HL-60/S4 treated with retinoic acid at 250 ng/mL for 4 days and 3 days (cell line): ENCODE results near the gene NRM.

Source experiments
- in situ Hi-C: fragments of 300-500 bp; cut with MboI; formaldehyde crosslinking; loops from 2 replicates; pipeline ENCODE4 v1.7.0; 2022; ENCODE audit warnings: low sequenced_read_pairs

Gene NRM

DNA sequence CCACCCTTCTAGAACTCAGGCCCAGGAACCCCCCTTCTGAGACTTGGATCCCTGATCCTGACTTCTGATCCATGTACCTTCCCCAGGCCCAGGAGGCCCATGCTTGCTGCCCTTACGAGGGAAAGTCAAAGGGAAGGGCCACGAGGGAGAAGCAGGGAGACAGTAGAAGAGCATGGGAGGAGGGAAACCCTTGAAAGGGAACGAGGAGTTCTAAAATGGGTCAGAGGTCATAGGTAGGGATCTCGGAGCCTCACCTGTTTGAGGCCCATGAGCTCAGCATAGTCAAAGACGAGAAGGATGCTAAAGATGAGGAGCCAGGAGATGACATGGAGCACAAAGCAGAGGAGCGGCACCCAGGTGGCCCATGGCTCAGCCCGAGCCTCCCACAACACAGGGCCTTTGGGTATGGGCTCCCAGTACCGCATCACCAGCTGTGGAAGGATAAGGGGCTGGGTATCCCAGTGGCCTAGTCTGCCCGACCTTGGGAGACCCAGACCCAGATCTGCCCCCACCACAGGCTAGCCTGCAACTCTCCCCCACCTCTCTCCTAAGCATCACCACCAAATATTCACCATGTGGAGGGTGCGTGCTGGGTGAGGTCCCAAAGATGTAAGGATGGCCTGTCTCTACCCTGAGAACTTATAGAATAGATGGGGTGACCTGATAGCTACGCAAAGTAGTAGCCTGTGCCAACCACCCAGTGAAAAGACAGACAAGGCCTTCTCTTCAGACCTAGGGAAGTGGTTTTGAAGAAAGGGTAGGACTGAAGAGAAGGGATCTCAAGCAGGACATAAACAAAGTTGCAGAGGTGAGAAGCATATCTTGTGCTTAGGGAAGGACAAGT, 1.5 kb downstream of the NRM start:
- in situ Hi-C loops, result no loop called here

DNA sequence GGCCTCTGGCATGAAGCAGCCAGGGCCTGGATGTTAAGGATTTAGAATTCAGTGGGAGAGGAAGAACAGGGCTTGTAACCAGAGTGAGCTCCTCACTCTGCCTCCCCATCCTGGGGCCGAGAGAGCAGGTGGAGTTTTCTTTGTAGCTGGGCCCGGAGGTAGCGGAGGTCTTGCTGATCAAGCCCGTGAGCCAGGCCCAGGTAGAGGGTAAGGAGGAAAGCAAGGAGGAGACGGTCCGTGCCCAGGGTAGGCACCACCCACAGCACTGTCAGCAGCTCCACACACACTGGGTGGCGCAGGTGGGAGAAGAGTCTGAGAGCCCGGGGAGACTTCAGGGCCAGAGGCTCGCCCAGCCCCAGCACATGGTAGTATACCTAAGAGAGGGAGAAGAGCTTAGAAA, 2.2 kb downstream of the NRM start:
- in situ Hi-C loops, result no loop called here

DNA sequence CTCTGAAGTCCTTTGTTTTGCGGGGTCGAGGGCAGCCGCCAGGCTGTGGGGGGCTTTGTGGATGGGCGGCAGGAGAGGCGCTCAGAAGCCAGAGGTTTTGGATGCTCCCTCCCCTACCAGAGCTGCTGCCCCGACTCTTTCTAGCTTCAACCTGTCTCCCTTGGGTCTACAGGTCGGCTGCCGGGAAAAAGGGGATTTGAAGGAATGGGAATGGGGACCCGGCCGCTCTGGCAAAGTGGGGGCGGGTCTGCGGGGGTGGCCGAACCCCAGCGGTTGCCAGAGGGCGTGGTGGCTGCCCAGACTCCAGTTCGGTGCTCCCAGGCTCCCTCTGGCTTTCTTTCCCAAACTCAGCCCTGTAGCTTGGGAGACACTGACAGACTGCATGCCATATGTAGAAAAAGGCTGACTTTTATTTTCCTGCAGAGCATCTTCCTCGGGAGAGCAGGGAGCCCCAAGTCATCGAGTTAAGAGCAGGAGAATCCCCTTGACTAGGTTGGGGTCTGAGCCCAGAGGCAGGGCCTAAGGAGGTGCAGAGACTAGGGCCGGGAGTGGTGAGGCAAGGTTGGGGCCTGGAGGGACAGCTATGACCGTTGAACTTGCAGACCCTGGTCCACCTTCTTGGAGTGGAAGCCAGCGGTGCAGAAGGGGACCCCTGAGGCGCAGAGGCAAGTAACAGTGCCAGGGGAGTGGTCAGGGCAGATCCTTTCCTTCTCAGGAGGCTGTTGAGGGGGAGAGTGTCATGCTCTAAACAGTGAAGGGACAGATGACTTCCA, 2.9 kb downstream of the NRM start:
- in situ Hi-C loops, result no loop called here

DNA sequence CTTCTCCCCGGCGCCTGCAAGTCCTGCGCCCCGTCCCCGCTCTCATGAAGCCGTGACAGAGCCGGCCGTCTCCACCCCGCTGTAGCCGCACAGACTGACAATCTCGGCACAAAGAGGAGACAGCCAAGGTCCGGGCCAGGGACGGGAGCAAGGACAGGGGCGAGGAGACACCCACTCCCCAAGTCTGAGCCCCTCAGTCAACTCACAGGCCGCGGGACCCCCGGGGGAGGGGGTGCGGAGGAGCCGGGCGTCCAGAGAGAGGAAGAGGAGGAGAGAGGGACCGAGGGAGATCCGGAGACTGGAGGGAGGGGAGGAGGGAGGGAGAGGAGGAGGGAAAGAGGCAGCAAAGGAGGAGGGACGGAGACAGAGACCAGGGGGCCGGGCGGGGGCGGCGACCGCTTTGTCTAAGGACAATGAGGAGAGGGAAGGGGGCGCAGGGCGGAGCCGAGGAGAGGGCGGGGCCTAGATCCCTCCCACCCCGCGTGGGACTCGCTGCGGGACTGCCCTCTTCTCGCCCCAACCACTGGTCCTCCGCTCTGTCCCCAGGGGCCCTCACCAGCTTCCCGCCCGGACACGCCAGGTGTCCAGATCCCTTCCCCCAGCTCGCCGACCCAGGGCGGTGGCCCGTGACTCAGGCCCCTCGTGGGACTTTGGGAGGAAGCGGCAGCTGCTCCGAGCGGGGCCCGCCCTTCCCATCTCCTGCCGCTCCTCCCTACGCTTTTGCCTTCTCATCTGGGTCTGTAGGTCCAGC, 3.7 kb downstream of the NRM start:
- in situ Hi-C loops, result no loop called here

DNA sequence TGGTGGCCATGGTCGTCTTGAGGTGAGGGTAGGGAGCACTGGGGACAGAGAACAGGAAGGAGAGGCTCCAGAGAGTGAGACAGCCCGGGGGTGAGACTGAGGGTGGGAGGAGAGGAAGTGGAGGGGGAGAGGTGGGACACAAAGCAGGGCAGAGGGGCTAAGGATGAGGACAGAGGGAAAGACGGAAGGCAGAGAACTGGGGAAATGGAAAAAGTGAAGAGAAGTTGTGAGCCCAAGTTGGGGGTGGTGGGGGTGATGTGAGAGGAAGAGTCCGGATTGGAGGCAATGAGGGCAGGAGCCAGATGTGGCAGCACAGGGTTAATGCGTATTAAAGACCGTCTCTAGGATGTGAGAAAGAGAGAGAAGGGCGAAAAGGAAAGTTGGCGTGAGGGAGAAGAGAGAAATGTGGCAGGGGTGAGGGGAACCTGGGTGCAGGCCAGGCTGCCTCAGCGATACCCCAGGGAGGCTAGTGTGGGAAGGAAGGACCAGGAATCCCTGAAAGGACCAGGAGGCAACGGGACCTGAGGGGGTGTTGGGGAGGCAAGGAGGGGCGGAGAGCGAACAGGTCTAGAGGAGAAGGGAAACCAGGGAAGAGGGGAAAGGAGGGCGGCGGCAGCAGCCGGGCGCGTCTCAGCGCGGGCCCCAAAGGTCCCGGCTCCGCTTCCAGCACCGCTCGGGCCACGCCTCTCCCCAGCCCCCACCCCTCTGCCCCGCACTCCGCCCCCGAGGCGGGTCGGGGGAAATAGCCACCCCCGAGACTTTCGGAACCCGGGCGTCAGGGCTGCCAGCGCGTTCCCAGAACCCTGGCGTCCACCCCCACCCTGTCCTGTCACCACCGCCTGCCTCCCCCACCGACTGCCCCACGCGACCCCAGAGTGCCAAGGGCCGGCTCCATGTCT, 4.5 kb downstream of the NRM start, which contains the start of gene PPP1R18:
Gene PPP1R18, minus strand, starts transcription at position 637 of the 899 bp plus-strand sequence. Its CDS starts 627 bp downstream, at position 10.
- in situ Hi-C loops, result no loop called here

DNA sequence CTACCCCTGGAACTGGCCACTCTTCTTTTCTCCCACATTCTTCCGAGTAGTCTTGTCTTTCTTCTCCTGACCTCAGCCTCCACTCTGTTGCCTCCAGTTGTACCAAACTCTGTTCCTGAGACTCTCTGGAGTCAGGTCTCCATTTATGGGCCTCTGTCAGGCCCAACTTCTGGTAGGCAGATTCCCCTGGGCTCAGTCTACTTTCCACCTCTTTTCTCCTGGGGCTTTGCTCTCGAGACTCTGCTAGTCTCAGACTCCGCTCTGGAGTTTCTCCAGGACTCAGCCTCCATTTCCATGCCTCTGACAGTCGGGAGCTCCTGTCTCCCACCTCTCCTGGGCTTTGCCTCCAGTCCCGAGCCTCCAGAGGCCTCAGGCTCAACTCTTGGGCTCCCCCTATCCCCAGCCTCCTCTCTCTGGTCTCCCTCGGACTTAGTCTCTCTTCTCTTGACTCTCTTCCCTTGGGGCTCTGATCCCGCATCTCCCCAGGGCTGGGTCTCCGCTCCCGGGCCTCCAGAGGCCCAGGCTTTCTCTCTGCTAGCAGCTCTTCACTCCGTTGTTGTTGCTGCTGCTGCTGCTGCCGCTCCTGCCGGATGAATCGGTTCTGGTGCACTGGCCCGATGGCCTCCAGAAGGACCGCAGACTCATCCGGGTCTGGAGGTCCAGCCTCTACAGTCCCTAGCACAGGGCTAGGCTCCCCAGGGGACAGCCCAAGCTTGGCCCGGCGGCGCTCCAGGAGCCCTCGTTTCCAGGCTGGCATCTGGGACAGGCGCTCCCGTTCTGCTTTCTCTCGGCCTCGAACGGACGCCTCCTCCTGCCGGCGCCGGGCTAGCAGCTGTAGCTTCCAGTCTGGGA, 5.4 kb downstream of the NRM start:
- in situ Hi-C loops, result no loop called here

DNA sequence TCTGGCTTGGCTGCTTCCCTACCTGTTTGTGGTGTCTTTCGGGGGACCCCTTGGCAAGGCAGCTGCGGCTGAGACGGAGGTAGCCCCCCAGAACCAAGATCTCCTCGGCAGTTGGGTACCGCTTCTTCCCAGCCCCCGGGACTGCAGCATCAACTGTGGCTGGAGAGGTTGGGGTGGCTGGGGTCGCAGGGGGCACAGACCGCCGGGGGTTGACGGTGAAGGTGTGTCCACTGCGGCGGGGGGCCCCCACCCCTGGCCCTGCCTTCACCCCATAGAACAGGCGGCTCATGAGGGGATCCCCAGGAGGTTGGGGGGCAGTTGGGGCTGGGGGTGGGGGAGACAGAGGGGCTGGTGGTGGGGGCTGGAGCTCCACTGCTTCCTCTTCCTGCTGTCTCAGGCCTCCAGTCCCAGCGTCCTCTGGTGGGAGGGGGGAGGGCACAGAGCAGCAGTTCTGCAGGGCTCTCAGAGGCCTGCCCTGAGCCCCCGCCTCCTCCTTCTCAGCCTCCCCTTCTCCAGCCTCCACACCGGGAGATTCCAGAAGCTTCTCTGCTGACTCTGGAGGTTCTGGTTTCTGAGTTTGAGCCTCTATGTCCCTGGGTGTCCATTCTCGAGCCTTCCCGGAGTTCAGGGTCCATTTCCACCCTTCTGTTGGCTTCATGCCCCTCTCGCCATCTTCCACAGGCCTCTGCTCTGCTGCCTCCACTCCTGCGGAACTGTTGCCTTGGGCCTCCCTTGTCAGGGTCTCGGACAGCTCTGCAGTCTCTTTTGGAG, 6.2 kb downstream of the NRM start:
- in situ Hi-C loops, result loop anchor here (5.0 kb wide), 1 partner anchor 33 kb away; the partner anchor contains the start of gene MDC1

DNA sequence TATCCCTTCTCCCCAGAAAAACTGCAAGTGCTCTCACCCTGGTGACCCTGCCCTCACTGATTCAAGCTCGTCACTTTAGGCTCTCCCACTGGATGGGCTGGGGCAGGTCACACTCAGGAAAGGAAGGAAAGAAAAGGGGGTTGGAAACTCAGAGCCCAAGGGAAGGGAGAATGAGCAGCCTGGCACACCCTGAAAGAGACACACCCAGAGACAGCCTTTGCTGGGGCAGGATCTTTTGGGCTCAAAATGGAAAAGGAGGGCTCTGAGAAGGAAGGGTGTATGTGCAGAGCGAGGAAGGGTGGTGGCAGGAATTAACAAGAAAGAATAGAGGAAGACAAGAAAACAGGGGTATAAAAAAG, 6.8 kb downstream of the NRM start:
- in situ Hi-C loops, result loop anchor here (5.0 kb wide), 1 partner anchor 33 kb away; the partner anchor contains the start of gene MDC1

DNA sequence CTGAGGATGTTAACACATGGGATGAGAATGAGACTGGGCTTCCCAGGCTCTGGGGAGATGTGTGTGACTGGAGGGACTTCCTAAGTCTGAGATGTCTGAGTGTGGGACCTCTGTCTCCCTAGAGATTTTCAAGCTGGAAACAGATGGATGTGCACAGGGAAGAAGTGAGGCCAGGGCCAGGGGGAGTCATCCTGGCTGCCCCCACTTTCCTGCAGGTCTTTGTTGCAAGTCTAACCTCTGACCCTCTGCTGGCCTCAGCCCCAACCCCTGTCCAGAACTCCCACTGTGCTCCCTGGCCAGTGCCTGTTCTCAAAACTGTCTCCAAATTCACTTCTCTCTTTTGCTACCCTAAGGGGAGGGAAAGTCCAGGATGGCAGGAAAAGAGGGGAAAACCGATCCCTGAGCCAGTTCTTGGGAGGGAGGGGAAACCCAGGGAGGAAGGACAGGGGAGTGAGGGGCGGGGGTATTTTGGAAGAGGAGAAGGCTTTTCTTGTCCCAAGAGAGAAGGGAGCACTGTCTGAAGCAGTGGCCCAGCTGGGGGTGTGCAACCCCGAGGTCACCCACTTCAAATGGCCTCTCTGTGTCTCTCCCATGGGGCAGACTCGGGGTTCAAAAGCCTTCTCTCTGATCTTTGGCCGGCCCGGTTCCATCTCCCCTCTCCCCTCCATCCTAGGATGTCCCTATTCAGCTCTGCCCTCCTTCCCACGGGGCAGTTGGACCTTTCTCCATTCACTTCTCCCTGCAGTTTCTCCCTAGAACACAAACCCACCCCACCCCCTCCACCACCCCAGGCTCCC, 7.4 kb downstream of the NRM start:
- in situ Hi-C loops, result loop anchor here (5.0 kb wide), 1 partner anchor 34 kb away; the partner anchor contains the start of gene MDC1

DNA sequence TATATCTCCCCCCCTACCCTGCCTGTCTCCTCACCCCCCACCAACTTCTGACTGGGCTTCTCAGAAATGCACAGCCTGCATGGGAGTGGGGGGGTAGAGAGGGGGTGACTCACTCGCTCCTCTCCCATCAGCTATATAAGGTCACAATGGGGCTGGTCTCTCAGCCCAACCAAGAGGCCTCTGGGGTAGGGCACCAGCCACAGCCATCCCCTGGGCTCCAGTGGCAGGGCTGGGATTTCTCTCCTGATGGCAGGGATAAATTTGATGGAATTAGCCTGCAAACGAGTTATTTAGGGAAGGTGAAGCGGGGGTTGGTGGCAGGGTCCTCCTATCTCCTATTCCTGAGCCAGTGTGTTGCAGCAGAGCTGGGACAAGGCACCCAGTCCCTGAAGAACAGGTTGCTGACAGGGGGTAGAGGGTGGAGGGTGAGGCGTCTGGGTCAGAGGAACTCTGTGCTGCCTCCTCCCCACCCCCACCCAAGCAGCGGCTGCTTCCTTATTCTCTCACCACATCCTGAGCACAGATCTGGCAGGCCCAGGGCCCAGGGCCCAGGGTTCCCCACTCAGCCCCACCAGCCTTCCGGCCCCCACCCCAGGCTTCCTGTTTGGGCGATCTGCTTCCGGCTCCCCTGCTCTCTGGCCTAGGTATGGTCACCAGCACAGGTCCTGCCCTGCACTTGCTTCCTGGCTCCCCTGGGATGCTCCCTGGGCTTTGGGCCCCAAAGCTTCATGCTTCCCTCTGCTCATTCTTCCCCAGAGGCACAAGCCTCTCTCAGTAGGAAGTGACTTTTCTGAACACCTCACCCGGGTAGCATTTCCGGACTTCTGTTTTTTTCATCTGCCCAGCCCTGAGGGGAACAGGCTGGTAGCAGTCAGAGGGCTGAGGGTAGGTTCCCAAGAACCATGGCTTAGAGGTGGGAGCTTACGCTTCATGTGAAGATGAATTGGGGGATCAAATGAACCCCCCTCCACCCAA, 8.4 kb downstream of the NRM start:
- in situ Hi-C loops, result loop anchor here (5.0 kb wide), 1 partner anchor 35 kb away; the partner anchor contains the start of gene MDC1

DNA sequence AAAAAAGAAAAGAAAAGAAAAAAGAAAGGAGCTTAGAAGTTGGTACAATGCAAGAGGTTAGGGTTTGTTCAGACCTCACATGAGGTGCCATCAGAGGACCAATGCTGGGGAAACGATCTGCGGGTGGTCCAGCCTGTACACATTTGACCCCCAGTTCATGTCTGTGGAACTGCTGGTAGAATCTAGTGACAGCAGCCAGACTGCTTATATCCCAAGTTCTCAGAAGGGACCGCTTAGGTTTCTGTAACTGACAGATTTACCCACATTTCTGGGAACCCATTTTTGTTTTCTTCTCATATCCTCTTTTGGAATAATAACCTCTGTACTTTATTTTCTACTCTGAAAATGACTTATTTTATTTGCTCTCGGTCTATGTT, 9.0 kb downstream of the NRM start:
- in situ Hi-C loops, result loop anchor here (5.0 kb wide), 1 partner anchor 36 kb away; the partner anchor contains the start of gene MDC1

DNA sequence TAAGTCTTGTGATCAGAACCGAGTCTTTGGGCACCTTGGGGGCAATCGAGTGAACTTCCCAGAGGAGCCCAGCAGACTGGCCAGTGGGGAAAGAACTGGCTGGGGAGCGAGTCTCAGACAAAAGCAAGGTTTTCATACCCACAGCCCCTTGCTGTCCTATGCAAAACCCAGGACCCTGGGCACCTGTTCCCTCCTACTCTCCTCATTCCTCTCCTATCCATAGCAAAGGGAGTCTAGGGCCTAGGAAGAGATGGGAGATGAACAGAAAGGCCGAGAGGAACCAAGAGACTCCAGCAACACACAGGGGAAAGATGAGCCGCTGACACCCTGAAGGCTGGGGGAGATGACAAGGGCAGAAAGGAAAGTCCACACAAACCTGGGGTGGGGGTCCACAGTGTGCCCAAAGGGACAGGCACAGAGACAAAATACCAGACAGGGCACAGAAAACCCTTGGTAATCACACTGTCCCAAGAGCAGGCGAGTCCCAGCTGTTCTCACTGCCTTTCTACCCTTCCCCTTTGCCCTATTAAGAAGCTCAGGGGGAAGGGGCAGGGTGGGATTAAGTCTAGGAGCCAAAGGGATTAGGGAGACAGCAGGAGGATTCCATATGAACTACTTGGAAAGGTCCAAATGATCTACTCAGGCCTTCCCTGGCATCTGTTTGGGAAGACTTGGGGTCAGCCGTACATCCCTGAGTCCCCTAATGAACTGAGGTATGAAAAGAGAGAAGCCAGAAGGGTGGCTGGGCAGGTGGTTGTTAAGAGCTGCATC, 10.8 kb downstream of the NRM start:
- in situ Hi-C loops, result loop anchor here (5.0 kb wide), 1 partner anchor 37 kb away; the partner anchor contains the start of gene MDC1

DNA sequence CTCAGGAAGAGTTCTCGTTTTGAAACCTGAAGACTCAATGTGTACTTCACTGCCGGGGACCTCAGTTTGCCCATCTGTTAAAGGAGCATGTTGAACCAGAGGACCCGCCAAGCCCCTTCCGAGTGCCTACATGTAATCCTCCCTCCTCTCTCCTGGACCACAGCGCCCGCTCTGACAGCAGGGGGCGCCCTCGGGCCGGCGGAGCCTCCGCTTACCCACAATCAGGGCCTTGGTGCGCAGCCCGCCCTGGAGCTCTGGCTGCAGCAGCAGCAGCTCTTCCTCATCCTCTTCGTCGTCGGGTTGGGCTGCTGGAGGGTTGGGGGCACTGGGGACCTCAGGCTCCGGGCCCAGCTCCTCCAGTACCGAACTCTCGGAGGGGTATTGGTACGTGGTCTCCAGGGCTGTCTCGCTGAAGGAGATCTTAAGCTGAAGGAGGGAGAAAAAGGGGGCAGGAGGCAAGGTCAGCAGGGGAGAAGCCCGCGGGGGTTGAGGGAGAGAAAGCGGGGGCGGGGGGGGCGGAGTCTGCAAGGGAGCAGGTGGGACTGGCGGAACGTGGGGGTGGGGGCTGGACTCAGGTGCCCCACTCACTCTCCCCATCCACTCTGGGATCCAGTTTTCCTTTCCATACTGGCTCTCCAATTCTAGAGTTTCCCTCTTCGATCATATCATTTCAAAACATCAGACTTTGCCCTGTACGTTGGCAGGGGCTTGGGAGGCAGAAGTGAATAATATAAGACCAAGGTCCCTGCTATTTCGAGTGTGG, 11.6 kb downstream of the NRM start:
- in situ Hi-C loops, result no loop called here

DNA sequence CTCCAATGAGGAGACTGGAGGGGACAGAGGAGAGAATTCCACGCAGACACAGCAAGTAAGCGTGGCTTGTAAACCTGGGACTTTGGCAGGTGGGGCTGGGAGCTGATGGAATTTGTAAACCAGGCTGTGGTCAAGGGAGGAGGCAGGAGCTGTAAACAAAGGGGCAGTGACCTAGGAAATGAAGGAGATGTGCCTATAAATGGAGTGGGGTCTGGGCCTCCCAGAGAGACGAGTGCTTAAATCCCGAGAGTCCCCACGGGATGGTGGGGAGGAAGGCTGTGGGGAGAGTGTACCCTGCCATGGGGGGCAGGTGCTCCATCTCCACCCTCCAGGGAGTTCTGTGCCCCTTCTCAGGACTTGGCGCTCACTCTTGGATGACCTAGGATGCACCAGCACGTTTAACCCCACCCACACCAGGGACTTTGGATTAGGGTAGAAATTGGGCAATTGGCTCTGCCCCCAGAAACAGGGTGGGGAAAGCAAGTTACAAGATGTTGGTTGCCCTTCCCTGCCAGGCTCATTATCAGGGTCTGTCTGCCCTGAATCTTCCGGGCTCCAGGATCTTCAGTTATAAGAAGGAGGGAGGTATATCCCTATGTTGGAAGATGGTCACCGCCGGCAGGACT, 14.0 kb downstream of the NRM start:
- in situ Hi-C loops, result no loop called here
